Putamen (tissue), 1 donor: ENCODE measurements around the gene MYH13.

ENCODE experiments used
- DNase-seq: peaks from one replicate; pipeline ENCODE4 v3.0.0-alpha.2; 2016; ENCODE audit warnings: low spot score

The MYH13 gene

DNA sequence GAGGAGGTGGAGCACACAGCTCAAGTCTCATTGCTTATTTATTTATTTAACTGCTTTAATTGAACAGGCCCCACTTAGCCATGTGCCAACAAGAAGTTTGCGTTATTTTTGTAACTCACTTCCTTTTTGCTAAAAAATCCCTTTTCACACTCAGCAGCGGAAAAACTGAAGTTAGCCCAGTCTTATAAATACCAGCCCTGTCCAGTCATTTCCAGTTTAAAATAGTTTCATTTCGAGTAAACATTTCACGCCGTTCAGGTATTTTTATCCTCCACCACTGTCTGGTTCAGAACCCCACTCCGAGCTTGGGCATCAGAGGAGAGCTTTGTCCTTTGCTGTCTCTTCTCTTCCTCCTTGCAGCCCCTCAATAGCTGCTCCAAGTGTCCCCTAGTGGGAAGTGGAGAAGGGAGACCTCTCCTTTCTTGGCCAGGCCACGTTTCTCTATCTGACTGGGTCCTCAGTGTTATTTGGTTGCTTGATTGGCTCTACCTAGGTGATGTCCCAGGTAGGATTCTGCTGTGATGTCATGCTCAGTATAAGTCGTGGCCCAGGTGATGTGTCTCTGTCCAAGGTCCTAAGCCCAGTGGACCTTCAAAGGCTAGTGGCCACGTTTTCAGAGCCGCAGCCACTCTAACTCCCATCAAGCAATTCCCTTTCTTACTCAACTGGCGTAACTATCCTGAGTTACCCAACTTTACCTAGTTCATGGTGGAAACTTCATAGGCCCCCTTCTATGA is 121.4 kb downstream of the MYH13 start:
- DNase-seq = no peak
